GDM1 (cell line): ENCODE data around the gene FRS2.
"Not testable (repeated sequence)": the region's sequence is repeated elsewhere in the genome, so short reads cannot be mapped to it uniquely, and the experiment has no call there.

Source experiments
- DNase-seq: peaks from one replicate; lab custom pipeline; 2025; lab: John Stamatoyannopoulos, UW

The FRS2 gene

DNA sequence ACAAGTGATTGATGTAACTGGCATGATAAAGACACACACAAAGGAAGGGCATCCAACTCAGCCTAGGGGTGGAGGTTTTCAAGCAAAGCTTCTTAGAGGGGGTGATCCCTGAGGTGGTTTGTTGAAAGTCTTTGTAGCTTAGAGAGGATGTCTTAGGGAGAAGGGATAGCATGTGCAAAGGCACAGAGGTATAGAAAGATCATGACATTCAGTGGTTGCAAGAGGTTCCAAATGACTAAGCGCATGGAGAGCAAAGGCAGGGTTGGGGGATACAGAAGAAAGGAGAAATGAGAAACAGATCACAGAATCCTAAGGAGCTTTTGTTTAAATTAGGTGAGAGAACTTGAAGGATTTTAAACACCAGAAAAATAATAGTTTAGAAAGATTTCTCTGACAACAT lies 109.9 kb downstream of the FRS2 start:
- no peak for DNase-seq

GRCh38 chr12:69583203-69583602 lies 113.0 kb downstream of the FRS2 start:
- no peak for DNase-seq

DNA sequence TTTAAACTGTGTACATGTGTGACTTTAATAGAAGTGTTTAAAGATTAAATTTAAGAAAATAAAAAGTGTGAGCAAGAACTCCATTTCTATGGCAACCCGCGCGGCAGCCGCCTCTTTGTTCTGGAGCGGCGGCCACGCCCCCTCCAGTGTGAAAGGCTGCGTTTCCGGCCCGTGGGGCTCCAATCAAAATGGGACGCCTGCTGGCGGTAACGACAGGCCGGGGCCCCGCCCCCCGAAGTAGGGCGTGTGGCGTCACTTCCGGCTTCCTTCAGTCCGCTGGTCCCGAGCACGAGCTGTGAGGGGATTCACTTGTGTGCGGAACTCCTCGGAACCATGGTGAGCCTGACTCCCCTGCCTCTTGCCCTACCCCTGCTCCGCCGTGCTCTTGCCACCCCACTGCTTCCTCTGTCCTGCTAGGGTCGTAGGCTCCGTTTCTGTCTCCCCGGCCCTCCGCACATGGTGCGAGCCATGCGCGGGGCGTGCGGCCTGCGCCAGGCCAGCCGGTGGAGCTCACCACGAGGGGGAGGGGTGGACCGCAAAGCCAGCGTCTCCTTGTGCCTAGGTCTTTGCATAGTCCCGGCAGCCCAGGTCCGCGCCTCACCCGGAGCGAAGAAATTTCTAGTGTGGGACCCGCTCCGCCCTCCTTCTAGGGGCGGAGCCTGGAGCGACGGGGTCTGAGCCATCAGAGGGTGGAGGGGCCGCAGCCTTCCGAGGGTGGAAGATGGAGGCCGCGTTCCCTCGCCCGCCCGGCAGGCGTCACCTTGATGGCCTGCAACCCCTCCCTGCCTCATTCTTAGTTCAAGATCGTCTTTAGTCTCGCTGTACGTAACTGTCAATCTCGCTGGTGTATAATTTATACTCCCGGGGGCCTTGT lies 115.2 kb downstream of the FRS2 start, which contains the start of gene CCT2:
CCT2 (plus strand) TSS at position 271 of the 874 bp plus-strand sequence; CDS start at position 334, 63 bp downstream.
- peak; percentile 92 for DNase-seq

GRCh38 chr12:69588527-69588926 lies 118.3 kb downstream of the FRS2 start:
- no peak for DNase-seq

GRCh38 chr12:69589082-69589481 lies 118.9 kb downstream of the FRS2 start:
- DNase-seq, result no peak

GRCh38 chr12:69595689-69596088 lies 125.5 kb downstream of the FRS2 start:
- DNase-seq, result no peak

DNA sequence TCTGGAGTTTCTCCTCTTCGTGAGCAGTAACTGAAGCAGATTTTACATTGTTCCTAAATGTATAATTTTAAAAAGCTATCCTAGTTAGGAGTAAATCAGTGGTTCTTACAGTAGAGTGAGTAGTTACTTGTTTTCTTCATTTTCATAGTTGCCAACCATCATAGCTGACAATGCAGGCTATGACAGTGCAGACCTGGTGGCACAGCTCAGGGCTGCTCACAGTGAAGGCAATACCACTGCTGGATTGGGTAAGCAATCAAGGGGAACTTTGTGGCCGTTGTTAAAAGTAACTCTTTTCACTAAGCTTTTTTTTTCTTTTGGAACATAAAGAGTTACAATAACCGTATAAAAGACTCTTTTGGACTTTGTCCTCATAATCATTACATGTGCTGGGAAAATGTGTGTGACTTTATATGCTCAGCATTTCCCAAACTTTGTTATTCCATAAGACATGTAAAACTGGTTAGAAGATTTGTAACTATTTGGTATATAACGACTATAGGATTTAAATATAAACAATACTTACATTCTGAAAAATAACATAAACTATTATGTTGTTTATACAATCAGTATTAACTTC lies 128.1 kb downstream of the FRS2 start:
- DNase-seq, result no peak

GRCh38 chr12:69600804-69601203 lies 130.6 kb downstream of the FRS2 start:
- no peak for DNase-seq

DNA sequence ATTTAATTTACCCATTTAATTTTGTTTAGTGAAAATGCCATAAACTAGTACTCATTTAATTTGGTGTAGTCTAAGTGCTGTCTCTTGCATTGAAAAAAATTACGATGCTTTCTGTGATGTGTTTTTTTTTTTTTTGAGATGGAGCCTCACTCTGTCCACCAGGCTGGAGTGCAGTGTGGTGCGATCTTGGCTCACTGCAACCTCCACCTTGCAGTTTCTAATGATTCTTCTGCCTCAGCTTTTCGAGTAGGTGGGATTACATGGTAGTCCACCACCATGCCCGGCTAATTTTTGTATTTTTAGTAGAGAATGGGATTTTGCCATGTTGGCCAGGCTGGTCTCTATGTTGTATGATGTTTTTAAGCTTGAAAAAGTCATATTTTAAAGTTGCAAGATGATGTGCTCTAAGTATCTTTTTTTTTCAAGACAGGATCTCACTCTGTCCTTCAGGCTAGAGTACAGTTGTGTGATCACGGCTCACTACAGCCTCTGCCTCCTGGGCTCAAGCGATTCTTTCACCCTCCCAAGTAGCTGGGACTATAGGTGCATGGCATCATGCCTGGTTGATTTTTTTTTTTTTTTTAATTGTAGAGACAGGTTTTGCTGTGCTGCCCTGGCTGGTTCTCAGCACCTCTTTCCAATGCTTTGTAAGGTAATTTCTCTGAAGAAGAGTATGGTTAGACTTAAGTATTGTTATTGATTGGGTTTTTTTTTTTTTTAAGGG lies 131.9 kb downstream of the FRS2 start:
- DNase-seq, result no peak

DNA sequence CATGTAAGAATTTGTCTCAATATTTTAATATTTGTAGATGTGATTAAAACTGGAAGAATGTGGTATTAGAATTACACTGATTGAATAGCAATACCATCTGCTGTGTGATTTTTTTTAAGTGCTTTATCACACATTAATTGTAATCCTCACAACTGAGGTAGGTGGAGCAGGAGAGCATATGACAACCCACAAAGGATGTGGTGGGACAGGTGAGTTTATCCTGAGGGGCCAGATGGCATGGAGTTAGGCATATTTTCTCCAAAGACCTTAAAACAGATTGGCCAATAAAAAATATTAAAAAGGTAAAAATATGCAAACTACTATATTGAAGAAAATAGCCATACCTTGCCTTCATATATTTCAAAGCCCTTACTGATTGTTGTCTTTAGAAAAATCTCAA lies 132.8 kb downstream of the FRS2 start:
- DNase-seq, result no peak

GRCh38 chr12:69603556-69603955 lies 133.4 kb downstream of the FRS2 start:
- not testable (repeated sequence) for DNase-seq

- not testable (repeated sequence) for DNase-seq
Measured at GRCh38 chr12:69604275-69604674, 134.1 kb downstream of the FRS2 start.

- DNase-seq, result no peak
Measured at GRCh38 chr12:69608114-69608513, 137.9 kb downstream of the FRS2 start.

DNA sequence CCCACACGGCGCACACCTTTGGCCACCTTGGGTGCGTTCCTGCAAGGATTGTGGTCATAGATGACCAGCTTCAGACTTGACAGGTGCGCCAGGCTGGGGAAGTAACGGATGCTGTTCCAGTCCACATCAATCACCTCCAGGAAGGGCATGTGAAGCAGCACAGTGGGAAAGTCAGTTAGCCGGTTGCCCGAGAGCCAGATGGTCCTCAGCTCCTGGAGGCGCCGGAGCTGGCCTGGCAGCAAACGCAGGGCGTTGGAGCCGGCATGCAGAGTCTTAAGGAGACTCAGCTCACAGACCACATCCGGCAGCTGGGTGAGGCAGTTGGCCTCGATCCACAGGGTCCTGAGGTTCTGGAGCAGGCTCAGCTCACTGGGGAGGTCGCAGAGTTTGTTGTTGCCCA lies 139.9 kb downstream of the FRS2 start:
- no peak for DNase-seq

DNA sequence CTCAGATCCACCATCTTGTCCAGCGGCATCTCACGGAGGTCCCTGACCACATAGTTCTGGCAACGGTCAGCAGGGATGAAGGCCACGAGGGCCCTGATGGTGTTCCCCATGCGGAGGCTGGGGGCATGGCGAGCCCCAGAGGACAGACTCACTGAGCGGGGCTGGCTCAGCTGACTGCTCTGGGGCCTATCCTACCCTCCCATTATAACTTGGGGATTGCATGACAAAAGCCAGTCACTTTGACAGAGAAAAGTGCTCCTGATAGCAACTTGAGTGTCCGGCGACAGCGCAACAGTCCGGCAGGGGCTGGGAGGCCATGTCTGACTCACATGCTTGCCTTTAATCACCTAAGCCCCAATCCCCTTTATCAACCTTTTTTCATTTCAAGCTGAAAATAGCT lies 140.5 kb downstream of the FRS2 start, which contains the start of gene LRRC10:
LRRC10 (minus strand) TSS at position 179 of the 400 bp plus-strand sequence; CDS start at position 110, 69 bp downstream.
- no peak for DNase-seq

DNA sequence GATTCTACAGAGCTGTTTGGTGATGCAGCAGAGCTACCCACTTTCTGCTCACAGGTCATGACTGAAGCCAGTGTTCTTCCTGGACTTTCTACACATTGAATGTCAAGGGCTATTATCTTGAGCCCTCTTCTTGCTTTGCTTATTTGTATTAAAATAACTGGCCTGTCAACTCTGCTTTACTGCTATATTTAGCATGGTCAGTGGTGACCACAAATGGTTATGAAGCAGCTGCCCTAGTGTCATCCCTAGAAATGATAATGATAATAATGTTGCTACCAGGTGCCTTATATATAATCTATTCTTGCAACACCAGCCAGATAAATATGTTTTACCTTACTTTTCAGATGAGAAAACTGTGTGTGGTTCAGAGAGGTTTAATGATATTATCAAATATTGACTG lies 143.2 kb downstream of the FRS2 start:
- DNase-seq, result no peak

DNA sequence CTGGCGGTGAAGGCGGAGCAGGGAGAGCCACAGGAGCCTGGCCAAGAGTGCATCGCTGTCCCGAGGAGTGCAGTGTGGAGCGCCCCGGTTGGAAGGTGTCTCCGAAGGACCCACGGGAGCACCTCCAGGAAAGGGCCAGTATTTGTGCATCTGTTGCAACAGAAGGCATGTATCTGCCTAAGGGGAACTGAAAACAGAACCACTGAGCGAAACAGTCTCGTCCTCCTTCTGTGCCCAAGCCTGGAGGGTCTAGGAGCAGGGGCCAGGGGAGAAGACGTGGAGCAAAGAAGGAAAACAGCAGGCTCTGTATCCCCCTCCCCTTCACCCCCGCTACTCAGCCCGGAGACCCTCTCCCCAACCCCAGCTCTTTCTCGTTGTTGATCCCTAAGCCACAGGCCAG lies 145.8 kb downstream of the FRS2 start:
- no peak for DNase-seq

DNA sequence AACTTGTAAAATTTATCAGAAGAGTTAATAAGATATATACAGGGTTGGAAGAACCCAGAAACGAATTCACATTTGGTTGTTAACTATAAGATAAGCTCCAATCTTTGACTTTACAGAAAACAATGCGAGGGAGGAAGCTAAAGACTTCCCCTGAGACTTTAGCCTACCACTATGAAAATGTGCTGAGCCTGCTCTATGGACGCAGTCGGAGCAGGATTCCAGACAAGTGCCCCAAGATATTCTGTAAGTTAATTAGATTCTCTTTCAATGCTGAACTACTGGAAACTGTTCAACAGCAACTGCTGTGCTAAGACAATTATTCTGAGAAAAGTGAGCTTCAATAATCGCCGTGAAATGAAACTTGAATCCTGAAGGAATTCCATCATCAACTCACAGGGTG lies 148.9 kb downstream of the FRS2 start:
- no peak for DNase-seq

DNA sequence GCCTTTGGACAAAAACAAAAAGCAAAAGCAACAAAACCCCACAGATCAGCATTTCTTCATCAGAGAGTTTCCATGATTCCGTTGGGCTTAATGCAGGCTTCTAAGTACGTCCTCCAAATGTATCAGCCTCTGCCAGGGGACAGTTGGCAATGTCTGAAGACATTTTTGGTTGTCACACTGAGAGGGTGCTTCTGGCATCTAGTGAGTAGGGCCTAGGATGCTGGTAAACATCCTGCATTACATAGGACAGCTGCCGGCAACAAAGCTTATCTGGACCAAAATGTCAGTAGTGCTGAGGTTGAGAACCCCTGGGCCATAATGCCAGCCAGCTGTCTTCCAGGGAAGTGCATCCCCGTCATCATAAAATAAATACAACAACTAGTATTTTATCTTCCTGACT lies 149.9 kb downstream of the FRS2 start:
- no peak for DNase-seq

- DNase-seq, result no peak
Measured at GRCh38 chr12:69620921-69621320, 150.7 kb downstream of the FRS2 start.

DNA sequence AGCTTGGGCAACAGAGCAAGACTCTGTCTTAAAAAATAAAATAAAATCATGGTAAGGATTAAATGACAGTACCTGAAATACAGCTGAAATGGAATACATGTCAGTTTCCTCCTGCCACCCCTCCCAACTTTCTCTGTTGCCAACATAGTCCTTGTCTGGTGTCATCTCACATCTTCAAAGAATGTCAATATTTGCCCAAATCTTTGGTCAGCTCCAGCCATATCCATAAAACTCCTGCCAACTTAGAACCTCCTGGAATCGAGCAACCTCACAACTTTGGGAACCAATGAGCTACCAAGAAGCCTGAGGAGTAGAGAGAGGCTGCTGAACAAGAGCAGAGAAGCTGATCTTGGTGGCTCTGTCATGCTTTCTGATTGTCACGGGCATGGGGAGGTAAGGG lies 151.4 kb downstream of the FRS2 start:
- no peak for DNase-seq

DNA sequence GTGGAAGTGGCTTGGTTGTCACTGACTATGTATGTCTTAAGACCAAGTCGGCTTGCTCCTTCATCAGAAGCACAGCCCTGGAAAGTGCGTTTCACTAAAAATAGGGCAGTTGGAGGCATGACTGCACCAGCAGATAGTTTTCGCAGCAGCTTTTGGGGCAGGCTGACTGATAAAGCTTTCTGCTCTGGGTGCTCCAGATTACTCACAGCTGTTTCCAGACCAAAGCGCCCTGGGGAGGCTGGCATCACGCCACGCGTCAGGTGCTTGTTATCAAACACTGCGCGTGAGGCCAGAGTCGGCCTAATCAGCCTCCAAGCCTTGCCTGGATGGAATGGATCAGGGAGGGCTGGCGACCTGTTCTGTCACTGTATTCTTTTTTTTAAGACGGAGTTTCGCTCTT lies 153.8 kb downstream of the FRS2 start:
- DNase-seq, result no peak

- DNase-seq, result no peak
Measured at GRCh38 chr12:69627501-69627900, 157.3 kb downstream of the FRS2 start.
